ENCODE results near the gene SAFB.

DNA sequence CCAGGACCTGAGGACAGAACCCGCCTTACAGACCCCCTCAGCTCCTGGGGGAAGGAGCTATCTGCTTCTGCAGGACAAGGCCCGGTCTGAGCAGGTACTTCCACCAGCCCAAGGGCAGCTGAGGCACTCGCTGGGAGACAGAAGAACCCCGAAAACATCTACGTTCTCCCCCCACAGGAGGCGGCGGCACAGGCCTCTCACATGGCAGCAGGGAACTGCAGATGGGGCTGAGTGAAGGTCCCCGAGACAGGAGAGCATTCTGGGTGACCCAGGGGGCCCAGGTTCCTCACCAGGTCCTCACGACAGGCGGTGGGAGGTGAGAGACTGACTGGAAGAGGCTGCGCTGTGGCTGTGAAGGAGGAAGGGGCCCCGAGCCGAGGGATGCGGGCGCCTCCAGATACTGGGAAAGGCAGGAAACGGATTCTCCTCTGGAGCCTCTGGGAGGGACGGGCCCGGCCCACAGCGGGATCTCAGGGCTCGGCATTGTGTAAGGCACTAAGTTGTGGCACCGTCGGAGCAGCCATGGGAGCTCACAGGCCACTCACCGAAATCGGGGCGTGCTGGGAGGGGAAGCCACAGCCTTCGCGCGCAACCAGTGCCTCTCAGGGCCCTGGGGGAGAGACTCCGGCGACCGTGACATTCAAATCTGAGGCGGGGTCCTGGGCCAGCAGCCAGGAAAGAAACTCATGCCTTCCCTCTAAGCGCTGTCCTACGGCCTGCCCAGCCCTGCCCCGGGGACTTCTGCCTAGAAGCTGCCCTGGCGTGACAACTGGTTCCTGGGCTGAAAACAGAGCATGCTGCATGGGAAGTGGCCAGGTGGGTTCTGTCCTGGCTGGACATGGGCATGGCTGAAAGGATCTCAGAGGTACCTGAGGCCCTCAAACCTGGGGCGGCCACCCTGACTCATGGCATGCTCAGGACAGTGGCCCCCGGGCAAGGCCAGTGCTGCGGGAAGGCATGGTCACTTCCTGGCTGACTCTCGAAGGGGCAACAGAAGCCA is 81.2 kb downstream of the SAFB start:
- TF ChIP-seq, protein P1, sequence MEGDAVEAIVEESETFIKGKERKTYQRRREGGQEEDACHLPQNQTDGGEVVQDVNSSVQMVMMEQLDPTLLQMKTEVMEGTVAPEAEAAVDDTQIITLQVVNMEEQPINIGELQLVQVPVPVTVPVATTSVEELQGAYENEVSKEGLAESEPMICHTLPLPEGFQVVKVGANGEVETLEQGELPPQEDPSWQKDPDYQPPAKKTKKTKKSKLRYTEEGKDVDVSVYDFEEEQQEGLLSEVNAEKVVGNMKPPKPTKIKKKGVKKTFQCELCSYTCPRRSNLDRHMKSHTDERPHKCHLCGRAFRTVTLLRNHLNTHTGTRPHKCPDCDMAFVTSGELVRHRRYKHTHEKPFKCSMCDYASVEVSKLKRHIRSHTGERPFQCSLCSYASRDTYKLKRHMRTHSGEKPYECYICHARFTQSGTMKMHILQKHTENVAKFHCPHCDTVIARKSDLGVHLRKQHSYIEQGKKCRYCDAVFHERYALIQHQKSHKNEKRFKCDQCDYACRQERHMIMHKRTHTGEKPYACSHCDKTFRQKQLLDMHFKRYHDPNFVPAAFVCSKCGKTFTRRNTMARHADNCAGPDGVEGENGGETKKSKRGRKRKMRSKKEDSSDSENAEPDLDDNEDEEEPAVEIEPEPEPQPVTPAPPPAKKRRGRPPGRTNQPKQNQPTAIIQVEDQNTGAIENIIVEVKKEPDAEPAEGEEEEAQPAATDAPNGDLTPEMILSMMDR (conservative IDR thresholded peaks at IDR 0.05; ENCODE audit: low read length): no peak
- no peak for TF ChIP-seq EZH2phosphoT487 (IDR thresholded peaks at IDR 0.05; ENCODE audit: borderline replicate concordance, low read depth, low read length)

Measured in OCI-LY7 (cell line).